NCI-H2107 treated with DMSO at 0.1 percent for 48 hours (cell line): Measurements from ENCODE around the gene HAP1.

ENCODE experiments used
- DNase-seq: peaks from one replicate; lab custom pipeline; 2025; ENCODE audit not compliant: unreplicated experiment; lab: John Stamatoyannopoulos, UW

HAP1 gene

GRCh38 chr17:41766135-41766534, 31.7 kb upstream of the HAP1 start:
- DNase-seq, result no peak

GRCh38 chr17:41763327-41763726, 28.9 kb upstream of the HAP1 start:
- no peak for DNase-seq

- no peak for DNase-seq
These were observed 28.4 kb upstream of the HAP1 start for GRCh38 chr17:41762841-41763240.

- no peak for DNase-seq
These were observed 27.9 kb upstream of the HAP1 start for GRCh38 chr17:41762391-41762790.

- DNase-seq, result no peak
These were observed 26.4 kb upstream of the HAP1 start for GRCh38 chr17:41760878-41761277.

- no peak for DNase-seq
These were observed 24.2 kb upstream of the HAP1 start for GRCh38 chr17:41758601-41759000.

- no peak for DNase-seq
These were observed 19.6 kb upstream of the HAP1 start for GRCh38 chr17:41754066-41754465.

- no peak for DNase-seq
These were observed 16.8 kb upstream of the HAP1 start for GRCh38 chr17:41751288-41751687.

- no peak for DNase-seq
These were observed 16.4 kb upstream of the HAP1 start for GRCh38 chr17:41750862-41751261.

- no peak for DNase-seq
These were observed 13.8 kb upstream of the HAP1 start for GRCh38 chr17:41748275-41748674.

- no peak for DNase-seq
These were observed 7.3 kb upstream of the HAP1 start for GRCh38 chr17:41741709-41742108.

- DNase-seq, result no peak
These were observed 6.1 kb upstream of the HAP1 start for GRCh38 chr17:41740506-41740905.

- peak; percentile 71 for DNase-seq
These were observed 5.4 kb upstream of the HAP1 start for GRCh38 chr17:41739661-41740352.

GRCh38 chr17:41738801-41739112, 4.3 kb upstream of the HAP1 start:
- DNase-seq, result no peak

- DNase-seq, result peak; percentile 55
These were observed 3.8 kb upstream of the HAP1 start for GRCh38 chr17:41738077-41738800.

GRCh38 chr17:41737680-41738023, 3.2 kb upstream of the HAP1 start:
- DNase-seq, result no peak

GRCh38 chr17:41736983-41737679, 2.7 kb upstream of the HAP1 start:
- no peak for DNase-seq

GRCh38 chr17:41735744-41736143, 1.3 kb upstream of the HAP1 start:
- DNase-seq, result no peak

- no peak for DNase-seq
These were observed 488 bp upstream of the HAP1 start for GRCh38 chr17:41734949-41735313.

GRCh38 chr17:41733348-41734138, 900 bp downstream of the HAP1 start:
- DNase-seq, result no peak

GRCh38 chr17:41731836-41732235, 2.6 kb downstream of the HAP1 start:
- DNase-seq, result no peak

GRCh38 chr17:41730479-41730878, 4.0 kb downstream of the HAP1 start:
- no peak for DNase-seq
